ENCODE data around the gene PCSK6.

The PCSK6 gene

GRCh38 chr15:101275018-101275417 is 214.5 kb downstream of the PCSK6 start:
- Histone ChIP-seq H3K9me2 (replicated peaks; ENCODE audit: insufficient read depth, low read length) (no peaks in the 10 kb centered on the region), H3K9ac (ENCODE audit: low read length) (no peak overlapping the region), H3K79me2 (ENCODE audit: insufficient read depth, low read length) (peaks cover 11% of the 10 kb centered on the region), H3K4me2 (ENCODE audit: low read depth, low read length, poor library complexity, severe bottlenecking) (no peak overlapping the region), H2AFZ (ENCODE audit: low read depth, low read length, severe bottlenecking) (no peak overlapping the region), H3K27me3 (ENCODE audit: low read length) (no peaks in the 10 kb centered on the region), H4K20me1 (ENCODE audit: low read depth, low read length) (no peaks in the 10 kb centered on the region), H3K36me3 (ENCODE audit: low read length) (peaks cover 21% of the 10 kb centered on the region; the same call in 1 of the 2 replicates), H3K27ac (ENCODE audit: low read depth, low read length) (no peak overlapping the region), H3K9me3 (ENCODE audit: insufficient read depth, low read length) (no peaks in the 10 kb centered on the region), H3F3A (ENCODE audit: insufficient read depth) (peaks cover 20% of the 10 kb centered on the region), H3K4me3 (ENCODE audit: insufficient read depth, low read length, poor library complexity, severe bottlenecking) (no peak overlapping the region)
- no peak for TF ChIP-seq EZH2phosphoT487 (conservative IDR thresholded peaks at IDR 0.05; ENCODE audit: low read length)
- TF ChIP-seq, protein P1, sequence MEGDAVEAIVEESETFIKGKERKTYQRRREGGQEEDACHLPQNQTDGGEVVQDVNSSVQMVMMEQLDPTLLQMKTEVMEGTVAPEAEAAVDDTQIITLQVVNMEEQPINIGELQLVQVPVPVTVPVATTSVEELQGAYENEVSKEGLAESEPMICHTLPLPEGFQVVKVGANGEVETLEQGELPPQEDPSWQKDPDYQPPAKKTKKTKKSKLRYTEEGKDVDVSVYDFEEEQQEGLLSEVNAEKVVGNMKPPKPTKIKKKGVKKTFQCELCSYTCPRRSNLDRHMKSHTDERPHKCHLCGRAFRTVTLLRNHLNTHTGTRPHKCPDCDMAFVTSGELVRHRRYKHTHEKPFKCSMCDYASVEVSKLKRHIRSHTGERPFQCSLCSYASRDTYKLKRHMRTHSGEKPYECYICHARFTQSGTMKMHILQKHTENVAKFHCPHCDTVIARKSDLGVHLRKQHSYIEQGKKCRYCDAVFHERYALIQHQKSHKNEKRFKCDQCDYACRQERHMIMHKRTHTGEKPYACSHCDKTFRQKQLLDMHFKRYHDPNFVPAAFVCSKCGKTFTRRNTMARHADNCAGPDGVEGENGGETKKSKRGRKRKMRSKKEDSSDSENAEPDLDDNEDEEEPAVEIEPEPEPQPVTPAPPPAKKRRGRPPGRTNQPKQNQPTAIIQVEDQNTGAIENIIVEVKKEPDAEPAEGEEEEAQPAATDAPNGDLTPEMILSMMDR (IDR thresholded peaks at IDR 0.05; ENCODE audit: insufficient read depth, low read length, poor library complexity, severe bottlenecking) = no peak

DNA sequence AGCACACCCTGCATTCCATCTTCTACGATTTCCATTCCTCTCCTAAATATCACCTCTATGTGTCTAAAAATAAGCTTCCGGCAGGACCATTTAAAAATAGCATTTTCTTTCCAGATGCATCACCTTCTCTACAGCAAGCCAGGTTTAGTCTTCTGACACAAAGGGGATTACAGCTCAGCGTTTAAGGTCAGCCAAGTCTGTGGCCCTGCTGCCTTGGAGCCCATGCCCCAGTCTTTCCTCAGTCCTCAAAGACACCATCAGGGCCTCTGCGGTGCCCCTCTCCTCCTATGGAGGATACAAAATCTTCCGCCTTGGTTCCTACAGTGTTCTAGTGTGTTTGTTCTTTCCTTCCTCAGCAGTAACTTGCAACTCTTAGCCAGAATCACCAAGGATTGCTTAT is 216.0 kb downstream of the PCSK6 start:
- TF ChIP-seq EZH2phosphoT487 (conservative IDR thresholded peaks at IDR 0.05; ENCODE audit: low read length) = no peak
- TF ChIP-seq, protein P1 (IDR thresholded peaks at IDR 0.05; ENCODE audit: insufficient read depth, low read length, poor library complexity, severe bottlenecking) = no peak
- Histone ChIP-seq H3K9me3 (ENCODE audit: insufficient read depth, low read length) (no peaks in the 10 kb centered on the region), H4K20me1 (ENCODE audit: low read depth, low read length) (no peaks in the 10 kb centered on the region), H3K79me2 (ENCODE audit: insufficient read depth, low read length) (peaks cover 11% of the 10 kb centered on the region), H3K27ac (ENCODE audit: low read depth, low read length) (no peak overlapping the region), H3K36me3 (ENCODE audit: low read length) (peaks cover 21% of the 10 kb centered on the region; the same call in 1 of the 2 replicates), H3K4me3 (ENCODE audit: insufficient read depth, low read length, poor library complexity, severe bottlenecking) (no peak overlapping the region), H3F3A (ENCODE audit: insufficient read depth) (peaks cover 9% of the 10 kb centered on the region), H3K9me2 (replicated peaks; ENCODE audit: insufficient read depth, low read length) (no peaks in the 10 kb centered on the region), H3K27me3 (ENCODE audit: low read length) (no peaks in the 10 kb centered on the region), H3K9ac (ENCODE audit: low read length) (no peak overlapping the region), H3K4me2 (ENCODE audit: low read depth, low read length, poor library complexity, severe bottlenecking) (no peak overlapping the region), H2AFZ (ENCODE audit: low read depth, low read length, severe bottlenecking) (no peak overlapping the region)

- Histone ChIP-seq H3K27me3 (ENCODE audit: low read length) (no peaks in the 10 kb centered on the region), H3K27ac (ENCODE audit: low read depth, low read length) (no peak overlapping the region), H3K9ac (ENCODE audit: low read length) (no peak overlapping the region), H3K36me3 (ENCODE audit: low read length) (peaks cover 21% of the 10 kb centered on the region; the same call in 1 of the 2 replicates), H2AFZ (ENCODE audit: low read depth, low read length, severe bottlenecking) (no peak overlapping the region), H3K4me3 (ENCODE audit: insufficient read depth, low read length, poor library complexity, severe bottlenecking) (no peak overlapping the region), H4K20me1 (ENCODE audit: low read depth, low read length) (no peaks in the 10 kb centered on the region), H3F3A (ENCODE audit: insufficient read depth) (no peaks in the 10 kb centered on the region), H3K79me2 (ENCODE audit: insufficient read depth, low read length) (peaks cover 11% of the 10 kb centered on the region), H3K9me2 (replicated peaks; ENCODE audit: insufficient read depth, low read length) (no peaks in the 10 kb centered on the region), H3K4me2 (ENCODE audit: low read depth, low read length, poor library complexity, severe bottlenecking) (no peak overlapping the region), H3K9me3 (ENCODE audit: insufficient read depth, low read length) (no peaks in the 10 kb centered on the region)
- TF ChIP-seq, protein P1 (IDR thresholded peaks at IDR 0.05; ENCODE audit: insufficient read depth, low read length, poor library complexity, severe bottlenecking) = no peak
- TF ChIP-seq EZH2phosphoT487 (conservative IDR thresholded peaks at IDR 0.05; ENCODE audit: low read length) = no peak
These were observed 216.9 kb downstream of the PCSK6 start for GRCh38 chr15:101272584-101272983.
